T-helper 2 cell treated with Interferon-gamma antibody and Interleukin-4, amounts not matched to agents 100 ng/mL and 5 ng/mL, for 36 hours (primary cell): ENCODE results near the gene TYW1. TPM values are rescaled to one million over a fixed set of nuclear protein-coding genes. Genes with fewer than 3 reads are reported as not detected.
"Not testable (repeated sequence)": the region's sequence is repeated elsewhere in the genome, so short reads cannot be mapped to it uniquely, and the experiment has no call there.

ENCODE experiments used
- intact Hi-C: fragments of 100-400 bp; cut with micrococcal nuclease; formaldehyde crosslinking; loops from one replicate; pipeline ENCODE4 v1.15.1; 2023
- total RNA-seq: library from RNA; stranded (reverse); gene quantifications from 2 replicates; pipeline ENCODE4 v1.2.3, GENCODE V29; 2022

The TYW1 gene
- total RNA-seq: 19.2 and 19.5 TPM in 2 replicates

- intact Hi-C loops: loop anchor here (1.0 to 10.0 kb wide), 10 partner anchors 152 to 1624 kb away; partner anchors contain the start of genes KCTD7, RABGEF1, VKORC1L1 and ZNF92
These were observed at the start of gene TYW1 for GRCh38 chr7:66996444-66997191. Gene TYW1, plus strand, starts transcription at chr7:66996833. Its CDS starts 146 bp downstream, at chr7:66996979.

- intact Hi-C loops: no loop called here
These were observed 48.0 kb upstream of the TYW1 start for GRCh38 chr7:66948480-66949109.

GRCh38 chr7:66950311-66950710 is 46.3 kb upstream of the TYW1 start:
- intact Hi-C loops: no loop called here

- intact Hi-C loops: no loop called here
These were observed 45.9 kb upstream of the TYW1 start for GRCh38 chr7:66950763-66951162.

- intact Hi-C loops: no loop called here
These were observed 44.1 kb upstream of the TYW1 start for GRCh38 chr7:66952343-66953043.

GRCh38 chr7:66953044-66953427 is 43.6 kb upstream of the TYW1 start:
- intact Hi-C loops: no loop called here

- intact Hi-C loops: no loop called here
These were observed 38.9 kb upstream of the TYW1 start for GRCh38 chr7:66957595-66958290.

- intact Hi-C loops: no loop called here
These were observed 37.9 kb upstream of the TYW1 start for GRCh38 chr7:66958538-66959350.

GRCh38 chr7:66960192-66960591 is 36.4 kb upstream of the TYW1 start:
- intact Hi-C loops: no loop called here

- intact Hi-C loops: no loop called here
These were observed 35.5 kb upstream of the TYW1 start for GRCh38 chr7:66961096-66961495.

- intact Hi-C loops: no loop called here
These were observed 32.2 kb upstream of the TYW1 start for GRCh38 chr7:66964411-66964810.

- intact Hi-C loops: no loop called here
These were observed 29.6 kb upstream of the TYW1 start for GRCh38 chr7:66967029-66967428.

- intact Hi-C loops: not testable (repeated sequence)
These were observed 27.6 kb upstream of the TYW1 start for GRCh38 chr7:66969001-66969400.

GRCh38 chr7:66970310-66970709 is 26.3 kb upstream of the TYW1 start:
- intact Hi-C loops: no loop called here

GRCh38 chr7:66974986-66975590 is 21.5 kb upstream of the TYW1 start:
- intact Hi-C loops: no loop called here

- intact Hi-C loops: not testable (repeated sequence)
These were observed 18.3 kb upstream of the TYW1 start for GRCh38 chr7:66978312-66978711.

- intact Hi-C loops: not testable (repeated sequence)
These were observed 17.6 kb upstream of the TYW1 start for GRCh38 chr7:66979013-66979412.

GRCh38 chr7:66980336-66980735 is 16.3 kb upstream of the TYW1 start:
- intact Hi-C loops: not testable (repeated sequence)

GRCh38 chr7:66989552-66989951 is 7.1 kb upstream of the TYW1 start:
- intact Hi-C loops: not testable (repeated sequence)

GRCh38 chr7:66994051-66994450 is 2.6 kb upstream of the TYW1 start:
- intact Hi-C loops: loop anchor here (1.0 to 10.0 kb wide), 5 partner anchors 72 to 1012 kb away; partner anchors contain the start of gene GUSB
